ENCODE data around the gene SLC25A38.
"Not testable (repeated sequence)": the region's sequence is repeated elsewhere in the genome, so short reads cannot be mapped to it uniquely, and the experiment has no call there.

The SLC25A38 gene

GRCh38 chr3:39408493-39409372 is 25.6 kb downstream of the SLC25A38 start:
- DNase-seq, result peak; percentile 22

DNA sequence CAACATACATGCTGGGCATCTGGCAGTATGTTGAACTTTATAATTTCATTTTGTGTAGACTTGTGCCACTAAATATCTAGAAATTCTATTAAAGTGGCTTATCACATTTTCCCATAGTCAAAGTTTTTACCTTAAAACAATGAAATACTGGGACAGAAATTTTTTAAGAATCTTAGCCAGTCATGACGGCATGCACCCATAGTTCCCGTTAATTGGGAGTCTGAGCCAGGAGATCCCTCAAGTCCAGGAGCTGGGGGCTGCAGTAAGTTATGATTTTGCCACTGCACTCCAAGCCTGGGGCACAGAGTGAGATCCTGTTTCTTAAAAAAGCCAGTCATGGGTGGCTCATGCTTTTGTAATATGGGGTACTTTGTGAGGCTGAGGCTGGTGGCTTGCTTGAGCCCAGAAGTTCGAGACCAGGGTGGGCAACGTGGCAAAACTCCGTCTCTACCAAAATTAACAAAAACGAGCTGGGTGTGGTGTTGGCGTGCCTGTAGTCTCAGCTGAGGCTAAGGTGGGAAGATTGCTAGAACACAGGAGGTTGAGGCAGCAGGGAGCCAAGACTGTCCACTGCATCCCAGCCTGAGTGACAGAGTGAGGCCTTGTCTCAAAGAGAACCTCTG is 26.5 kb downstream of the SLC25A38 start:
- no peak for DNase-seq

- DNase-seq, result no peak
These were observed 27.7 kb downstream of the SLC25A38 start for GRCh38 chr3:39410893-39411292.

GRCh38 chr3:39412668-39413260 is 29.6 kb downstream of the SLC25A38 start:
- DNase-seq, result no peak

- no peak for DNase-seq
These were observed 30.7 kb downstream of the SLC25A38 start for GRCh38 chr3:39413691-39414420.

DNA sequence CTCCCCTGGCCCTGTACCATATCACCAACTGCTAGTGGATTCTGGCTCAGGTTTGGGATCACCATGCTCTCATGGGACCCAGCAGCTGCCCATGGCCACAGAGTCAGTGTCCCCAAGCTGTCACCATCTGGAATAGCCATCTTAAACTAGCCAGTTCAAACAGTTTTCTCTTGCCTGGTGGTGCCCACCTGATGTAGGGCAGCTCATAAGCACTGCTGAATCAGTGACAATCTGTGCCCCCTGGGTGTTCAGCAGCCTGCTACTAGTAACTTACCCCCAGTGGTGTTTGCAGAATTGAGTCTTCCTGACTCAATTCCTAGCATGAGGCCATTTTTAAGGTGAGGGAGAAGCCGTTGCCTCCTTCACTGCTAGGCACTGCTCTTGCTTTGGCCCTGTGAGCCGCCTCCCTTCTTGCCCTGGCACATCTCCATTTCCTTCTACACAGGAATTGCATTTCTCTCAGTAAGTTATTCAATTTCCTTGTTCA is 31.3 kb downstream of the SLC25A38 start:
- DNase-seq, result no peak

DNA sequence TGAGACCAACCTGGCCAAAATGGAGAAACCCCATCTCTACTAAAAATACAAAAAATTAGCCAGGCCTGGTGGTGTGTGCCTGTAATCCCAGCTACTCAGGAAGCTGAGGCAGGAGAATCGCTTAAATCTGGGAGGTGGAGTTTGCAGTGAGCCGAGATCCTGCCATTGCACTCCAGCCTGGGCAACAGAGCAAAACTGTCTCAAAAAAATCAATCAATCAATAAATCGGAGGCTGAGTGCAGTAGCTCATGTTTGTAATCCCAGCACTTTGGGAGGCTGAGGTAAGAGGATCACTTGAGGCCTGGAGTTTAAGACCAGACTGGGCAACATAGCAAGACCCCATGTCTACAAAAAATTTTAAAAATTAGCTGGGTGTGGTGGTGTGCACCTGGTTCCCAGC is 32.1 kb downstream of the SLC25A38 start:
- DNase-seq, result not testable (repeated sequence)

DNA sequence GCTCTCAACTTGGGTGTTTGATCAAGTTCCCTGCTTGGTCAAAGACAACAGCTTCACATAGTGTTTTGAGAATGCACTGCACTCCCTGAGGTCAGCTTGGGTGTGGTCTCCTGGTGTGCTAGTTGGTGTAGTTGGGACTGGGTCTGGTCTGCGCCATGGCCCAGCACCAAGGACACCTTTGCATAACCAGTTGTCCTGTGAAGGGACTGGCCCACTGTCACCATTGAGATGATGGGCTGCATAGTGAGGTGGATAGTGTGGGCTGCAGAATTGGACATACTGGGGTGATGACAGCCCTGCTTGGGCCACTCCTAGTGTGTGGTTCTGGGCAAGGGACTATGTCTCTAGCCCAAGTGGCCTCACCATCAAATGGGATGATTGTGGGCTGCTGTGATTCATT is 32.8 kb downstream of the SLC25A38 start:
- DNase-seq, result no peak

DNA sequence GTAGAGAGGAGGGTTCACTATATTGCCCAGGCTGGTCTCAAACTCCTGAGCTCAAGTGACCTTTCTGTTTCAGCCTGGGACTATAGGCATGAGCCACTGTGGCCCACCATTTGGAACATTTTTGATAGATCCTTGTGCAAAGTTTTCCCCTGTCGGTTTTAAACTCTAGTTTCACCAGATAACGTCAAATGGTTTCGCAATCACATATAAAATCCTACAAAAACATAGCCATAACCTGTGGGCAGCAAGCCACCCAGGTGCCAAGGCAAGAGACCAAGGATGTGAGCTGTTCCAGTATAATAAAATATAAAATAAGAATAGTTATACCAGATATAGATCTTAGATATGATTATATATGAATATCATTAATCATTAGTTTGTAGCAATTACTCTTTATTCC is 33.8 kb downstream of the SLC25A38 start:
- DNase-seq, result not testable (repeated sequence)

GRCh38 chr3:39418556-39419225 is 35.5 kb downstream of the SLC25A38 start:
- DNase-seq, result not testable (repeated sequence)

DNA sequence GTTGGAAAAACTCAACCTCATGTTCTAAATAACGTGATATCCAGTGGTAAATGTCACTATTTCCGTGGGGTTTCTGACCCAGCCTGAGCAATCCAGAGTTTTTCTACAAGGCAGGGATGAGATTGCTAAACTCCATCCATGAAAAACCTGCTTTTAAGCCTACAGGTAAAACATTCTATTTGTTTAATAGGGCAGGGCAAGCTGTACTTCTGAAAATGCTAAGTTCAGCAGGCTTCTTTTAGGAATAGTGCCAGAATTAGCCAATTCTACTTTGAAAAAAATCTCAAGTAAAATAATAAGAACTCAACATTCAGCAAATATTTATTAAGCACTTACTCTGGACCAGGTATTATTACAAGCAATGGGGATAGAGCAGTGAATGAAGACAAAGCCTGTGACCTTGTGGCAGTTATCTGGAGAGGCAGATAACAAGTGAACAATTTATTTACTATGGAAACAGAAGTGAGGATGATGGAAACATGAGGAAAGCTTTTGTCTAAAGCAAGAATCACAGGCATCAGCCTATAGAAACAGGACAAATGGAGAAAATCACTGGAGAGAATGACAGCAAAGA is 36.7 kb downstream of the SLC25A38 start:
- DNase-seq, result no peak

GRCh38 chr3:39420543-39420942 is 37.4 kb downstream of the SLC25A38 start:
- no peak for DNase-seq

- no peak for DNase-seq
These were observed 40.3 kb downstream of the SLC25A38 start for GRCh38 chr3:39423436-39423970.

- DNase-seq, result no peak
These were observed 43.1 kb downstream of the SLC25A38 start for GRCh38 chr3:39426312-39426711.

GRCh38 chr3:39427506-39427905 is 44.3 kb downstream of the SLC25A38 start:
- no peak for DNase-seq

- no peak for DNase-seq
These were observed 45.6 kb downstream of the SLC25A38 start for GRCh38 chr3:39428745-39429201.

DNA sequence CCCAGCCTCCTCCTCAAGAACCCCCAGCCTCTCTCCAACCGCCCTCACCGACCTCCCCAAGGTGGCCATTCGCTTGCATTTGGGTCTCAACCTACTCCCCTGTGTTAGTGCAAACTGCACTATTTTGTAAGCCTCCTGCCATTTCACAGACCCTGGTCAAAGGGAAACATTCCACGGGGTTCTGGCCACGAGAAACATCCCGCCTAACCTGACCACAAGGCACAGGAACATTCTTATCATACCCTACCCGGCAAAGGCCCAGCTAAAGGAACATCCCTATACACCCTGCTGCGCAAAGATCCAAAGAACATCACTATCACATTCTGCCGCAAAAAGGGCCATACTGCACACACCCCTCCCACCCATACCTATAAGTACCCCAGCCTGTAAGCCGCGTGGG is 46.3 kb downstream of the SLC25A38 start:
- DNase-seq, result no peak

DNA sequence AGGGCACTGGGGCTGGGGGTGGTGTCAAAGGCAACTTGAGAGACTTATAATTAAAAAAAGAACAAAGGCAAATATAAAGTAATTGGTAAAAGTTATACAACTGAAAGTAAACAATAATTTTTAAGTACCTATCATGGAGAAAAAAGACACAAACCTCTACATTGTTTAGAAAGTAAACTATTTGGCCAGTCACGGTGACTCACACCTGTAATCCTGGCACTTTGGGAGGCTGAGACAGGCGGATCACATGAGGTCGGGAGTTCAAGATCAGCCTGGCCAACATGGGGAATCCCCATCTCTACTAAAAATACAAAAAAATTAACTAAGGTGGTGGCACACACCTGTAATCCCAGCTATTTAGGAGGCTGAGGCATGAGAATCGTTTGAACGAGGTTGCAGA is 49.2 kb downstream of the SLC25A38 start:
- DNase-seq, result no peak

DNA sequence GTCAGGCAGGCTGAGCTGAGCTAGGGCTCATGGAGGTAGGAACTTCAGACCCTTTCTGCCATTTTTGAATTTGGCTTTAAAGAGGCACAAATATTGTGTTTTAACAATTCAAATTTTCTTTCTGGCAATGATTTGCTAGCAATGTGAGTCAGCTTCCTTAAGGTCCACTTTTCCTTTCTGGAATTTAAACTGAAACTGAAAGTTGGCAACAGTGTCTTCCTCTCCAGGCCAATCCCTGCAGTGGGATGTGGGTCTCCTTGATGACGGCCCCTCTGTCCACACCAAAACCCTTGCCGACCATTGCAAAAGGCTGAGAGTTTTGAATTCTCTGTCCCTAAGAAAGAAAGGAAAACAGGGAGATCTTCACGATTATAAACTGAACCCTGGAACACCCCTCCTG is 50.5 kb downstream of the SLC25A38 start:
- no peak for DNase-seq

- no peak for DNase-seq
These were observed 51.4 kb downstream of the SLC25A38 start for GRCh38 chr3:39434574-39434973.

- DNase-seq, result no peak
These were observed 52.0 kb downstream of the SLC25A38 start for GRCh38 chr3:39435006-39435748.

Data from activated effector memory CD4-positive, alpha-beta T cell treated with Interleukin-2 at 50 U/mL for 16 hours (primary cell).